Measurements from ENCODE around the gene CACNA1H.
A peak's percentile ranks its signal among the peaks of the same experiment; 100 is the strongest.
"Not testable (repeated sequence)": the region's sequence is repeated elsewhere in the genome, so short reads cannot be mapped to it uniquely, and the experiment has no call there.

Gene CACNA1H

DNA sequence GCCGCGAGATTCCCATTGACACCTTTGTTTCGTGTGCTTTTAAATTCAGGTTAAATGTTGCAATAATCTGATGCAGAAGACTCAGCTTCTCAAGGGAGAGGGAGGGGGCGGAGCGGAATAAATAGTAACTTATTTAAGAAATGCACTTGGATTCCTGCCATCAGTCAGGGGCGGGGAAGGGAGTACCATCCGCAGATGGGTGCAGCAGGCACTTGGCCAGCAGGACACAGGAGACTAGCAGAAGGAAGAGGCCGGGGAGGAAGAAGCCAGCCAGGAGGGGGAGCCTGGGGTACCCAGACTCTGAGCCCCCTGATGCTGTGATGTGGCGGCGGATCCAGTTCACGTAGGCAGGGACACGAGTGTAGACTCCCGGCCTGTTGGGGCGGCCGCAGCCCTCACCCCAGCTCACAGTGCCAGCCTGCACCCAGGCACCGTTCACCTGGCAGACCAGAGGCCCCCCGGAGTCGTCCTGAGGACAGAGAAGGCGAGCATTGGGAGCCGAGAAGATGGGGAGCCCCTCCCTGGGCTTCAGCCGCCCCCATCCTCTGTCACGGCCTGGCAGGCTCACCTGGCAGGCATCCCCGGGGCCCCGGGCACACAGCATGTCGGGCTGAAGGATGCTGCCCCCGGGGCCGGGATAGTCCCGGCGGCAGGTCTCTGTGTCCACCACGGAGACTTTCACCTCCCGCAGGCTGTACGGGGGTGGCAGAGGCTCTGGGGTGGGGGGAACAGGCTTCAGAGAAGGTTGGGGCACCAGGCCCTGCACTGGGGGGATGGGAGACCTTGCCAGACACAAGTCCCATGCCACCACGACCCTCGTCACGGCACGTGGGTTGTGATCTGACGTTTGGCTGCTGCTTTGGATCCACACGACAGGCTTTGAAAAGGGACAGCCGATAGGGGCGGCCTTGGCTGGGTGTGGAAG, 69.0 kb downstream of the CACNA1H start:
- peak in 14 of 58 donors; percentile 3 to 43 (median 26) for DNase-seq

DNA sequence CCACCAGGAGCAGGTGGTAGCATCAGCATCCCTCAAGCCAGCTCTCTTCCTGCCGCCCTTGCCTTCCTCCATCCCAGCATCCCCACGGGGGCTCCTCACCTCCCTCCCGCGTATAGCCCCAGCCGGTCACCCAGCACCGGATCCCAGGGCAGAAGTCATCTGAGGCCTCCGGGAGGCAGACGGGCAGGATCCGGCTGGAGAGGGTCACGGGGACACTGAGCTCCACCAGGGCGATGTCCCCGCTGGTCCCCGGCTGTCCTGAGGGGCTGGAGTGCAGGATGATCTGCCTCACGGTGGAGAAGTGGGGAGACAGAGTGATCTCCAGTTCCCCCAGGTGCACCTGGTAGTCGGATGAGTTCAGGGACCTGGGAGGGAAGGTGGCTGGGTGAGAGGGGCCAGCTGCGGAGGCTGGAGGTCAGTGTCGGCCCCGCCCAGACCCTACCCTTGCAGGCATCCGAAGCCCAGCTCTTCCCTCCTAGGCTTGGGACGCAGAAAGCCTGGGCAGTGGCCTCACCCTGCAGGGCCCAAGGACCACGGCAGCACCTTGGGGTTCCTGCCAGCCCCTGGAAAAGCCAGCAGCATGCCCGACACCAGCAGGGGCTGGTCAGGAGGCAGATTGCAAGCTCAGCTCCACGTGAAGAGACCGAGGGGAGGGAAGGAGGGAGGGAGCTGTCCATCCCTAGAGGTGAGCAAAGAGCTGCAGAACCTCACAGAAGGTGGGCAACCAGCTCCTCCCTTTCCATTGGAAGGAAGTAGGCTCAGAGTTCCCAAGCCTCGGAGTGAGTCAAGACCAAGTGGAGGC, 69.8 kb downstream of the CACNA1H start:
- DNase-seq, result no peak

DNA sequence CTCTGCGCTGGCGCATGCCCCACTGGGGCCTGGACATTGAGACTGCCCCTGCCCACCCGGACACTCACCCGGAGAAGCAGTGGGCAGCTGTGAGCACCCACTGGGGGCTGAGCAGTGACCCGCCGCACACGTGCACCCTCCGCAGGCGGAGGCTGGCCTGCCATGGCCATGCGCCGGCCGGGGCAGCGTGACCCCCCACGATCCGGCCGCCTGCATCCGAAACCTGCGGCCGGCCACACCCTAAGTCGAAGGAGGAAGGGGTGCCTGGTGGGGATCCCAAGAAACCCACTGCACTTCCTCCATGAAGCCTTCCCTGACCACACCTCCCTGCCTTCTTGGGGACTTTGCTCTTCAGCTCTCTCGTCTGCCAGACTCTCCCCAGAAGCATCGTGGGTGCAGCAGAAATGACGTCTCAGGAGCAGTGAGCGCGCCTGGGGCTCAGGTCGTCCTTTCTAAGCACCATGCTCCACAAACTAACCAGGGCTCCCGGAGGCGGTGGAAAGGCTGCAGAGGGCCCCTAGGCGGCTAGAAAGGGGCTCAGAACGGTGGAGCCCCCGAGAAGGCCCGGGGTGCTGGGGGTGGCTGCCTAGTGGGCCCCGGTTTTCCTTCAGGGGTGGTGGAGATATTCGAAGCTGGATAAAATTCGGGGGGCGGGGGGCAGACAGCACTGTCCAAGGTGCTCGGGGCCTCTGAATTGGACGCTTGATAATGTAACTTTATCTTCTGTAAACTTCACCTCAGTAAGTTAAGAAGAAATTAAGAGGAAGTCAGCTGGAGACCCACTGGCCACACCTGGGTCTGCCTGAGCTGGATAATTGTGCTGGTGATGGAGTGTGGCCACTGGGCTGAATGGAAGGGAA, 70.7 kb downstream of the CACNA1H start:
- DNase-seq, result no peak

DNA sequence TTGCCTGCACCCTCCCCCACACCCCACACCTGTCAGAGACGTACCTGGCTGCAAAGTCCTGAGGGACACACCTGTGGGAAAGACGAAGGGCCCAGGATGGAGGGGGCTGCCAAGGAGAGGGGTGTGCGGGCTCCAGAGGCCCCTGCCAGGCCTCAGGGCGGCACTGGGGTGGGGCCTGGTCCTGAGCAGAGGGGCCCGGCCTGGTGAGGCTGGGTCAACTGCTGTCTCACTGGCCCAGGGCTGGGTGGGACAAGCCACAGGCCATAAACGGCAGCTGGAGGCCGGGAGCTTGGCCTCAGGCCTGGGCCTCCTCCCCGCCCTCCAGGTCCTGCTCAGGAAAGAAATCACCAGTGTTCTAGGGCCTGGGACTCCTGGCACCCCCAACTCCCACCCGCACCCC, 71.7 kb downstream of the CACNA1H start:
- DNase-seq, result no peak

DNA sequence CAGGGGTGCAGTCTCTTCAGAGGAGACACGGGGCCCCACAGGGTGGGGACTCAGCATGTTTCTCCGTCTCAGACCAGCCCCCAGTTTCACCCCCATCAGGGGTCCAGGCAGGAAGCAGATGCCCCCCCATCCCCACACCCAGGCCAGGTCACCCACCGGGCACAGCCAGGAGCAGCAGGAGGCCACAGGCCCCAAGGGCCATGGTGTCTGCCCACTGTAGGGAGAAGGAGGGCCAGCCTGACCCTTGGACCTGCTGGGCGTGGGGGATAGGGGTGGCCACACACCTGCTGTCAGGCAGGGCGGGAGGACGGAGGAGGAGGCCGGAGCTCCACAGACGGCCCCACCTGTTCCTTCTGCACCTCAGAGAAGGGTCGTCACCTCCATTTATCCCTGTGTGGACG, 72.1 kb downstream of the CACNA1H start, which contains the start of gene TPSG1:
Gene TPSG1 (minus strand): TSS at position 218 of the 401 bp plus-strand sequence. CDS start 16 bp downstream, at position 202.
- DNase-seq, result no peak

DNA sequence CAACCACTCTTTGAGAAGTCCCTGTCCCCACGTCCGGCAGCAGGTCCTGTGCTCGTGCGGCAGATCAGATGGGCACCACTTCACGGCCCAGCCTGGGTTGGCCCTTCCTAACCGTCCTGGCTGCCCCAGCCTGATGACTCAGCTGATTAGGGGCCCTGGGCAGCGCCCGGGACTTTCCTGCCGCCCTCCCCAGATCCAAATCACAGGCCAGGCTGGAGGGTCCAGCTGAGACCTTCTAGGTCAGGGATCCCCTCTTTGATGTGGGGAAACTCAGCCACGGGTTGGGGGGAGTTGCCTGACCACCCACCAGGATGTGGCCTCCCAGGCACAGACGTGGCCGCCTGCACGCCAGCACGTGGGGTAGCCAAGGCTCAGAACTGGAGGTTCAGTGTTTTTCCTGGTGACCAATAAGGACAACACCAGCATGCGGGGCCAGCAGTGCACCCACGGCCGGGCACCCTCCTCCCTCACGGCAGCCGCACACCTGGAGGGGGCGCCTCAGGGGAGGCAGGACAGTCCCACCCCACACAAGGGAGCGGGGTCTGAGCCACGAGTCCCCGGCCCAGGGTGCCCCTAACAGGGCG, 72.9 kb downstream of the CACNA1H start:
- not testable (repeated sequence) for DNase-seq

DNA sequence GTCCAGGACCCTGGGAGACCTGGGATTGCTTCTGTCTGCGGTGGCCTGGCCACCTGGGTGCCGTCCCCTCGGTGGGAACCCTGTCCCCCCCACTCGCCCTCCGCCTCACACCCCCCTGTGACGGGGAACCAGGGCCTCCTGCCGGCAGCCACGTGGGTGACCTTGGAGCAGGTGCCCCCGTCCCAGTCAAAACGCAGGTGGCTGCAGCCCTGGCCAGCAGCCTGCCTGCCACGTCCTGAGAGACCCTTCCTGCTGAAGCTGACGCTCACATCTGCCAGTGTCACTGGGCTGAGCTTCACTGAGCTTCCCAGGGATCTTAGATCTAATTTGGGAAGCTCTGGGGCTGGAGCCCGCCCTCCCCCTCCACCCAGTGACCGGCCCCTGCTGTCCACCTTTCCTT, 73.8 kb downstream of the CACNA1H start:
- DNase-seq, result not testable (repeated sequence)

DNA sequence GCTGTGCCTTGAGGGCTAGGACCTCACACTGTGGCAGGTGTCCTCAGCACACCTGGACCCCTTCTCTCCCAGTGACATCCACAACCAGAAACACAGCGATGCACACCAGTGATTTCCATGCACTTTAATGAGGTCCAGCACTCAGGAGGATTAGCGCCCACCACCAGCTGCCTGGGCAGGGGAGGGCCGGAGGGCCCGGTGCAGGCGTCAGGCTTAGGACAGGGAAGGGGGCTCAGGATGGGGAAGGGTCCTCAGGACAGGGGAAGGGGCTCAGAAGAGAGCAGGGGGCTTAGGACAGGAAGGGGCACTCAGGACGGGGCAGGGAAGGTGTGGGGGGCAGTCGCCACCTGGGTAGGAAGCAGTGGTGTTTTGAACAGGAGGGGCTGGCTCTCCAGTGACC, 75.3 kb downstream of the CACNA1H start:
- DNase-seq, result not testable (repeated sequence)

DNA sequence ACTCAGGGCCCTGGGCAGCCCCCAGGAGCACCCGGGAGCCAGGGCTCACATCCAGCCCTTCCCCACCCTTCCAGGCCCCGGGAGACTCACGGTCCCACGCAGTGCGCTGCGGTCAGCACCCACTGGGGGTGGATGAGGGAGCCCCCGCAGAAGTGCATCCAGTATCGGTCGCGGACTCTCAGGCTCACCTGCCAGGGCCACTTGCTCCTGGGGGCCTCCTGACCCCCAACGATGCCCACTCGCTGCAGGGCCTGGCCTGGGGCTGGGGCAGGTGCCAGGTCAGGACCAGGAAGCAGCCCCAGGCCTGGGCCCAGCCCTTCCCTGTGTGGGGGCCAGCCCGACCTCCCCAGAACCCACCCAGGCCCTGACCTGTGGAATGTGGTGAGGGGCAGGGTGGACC, 76.6 kb downstream of the CACNA1H start:
- not testable (repeated sequence) for DNase-seq

DNA sequence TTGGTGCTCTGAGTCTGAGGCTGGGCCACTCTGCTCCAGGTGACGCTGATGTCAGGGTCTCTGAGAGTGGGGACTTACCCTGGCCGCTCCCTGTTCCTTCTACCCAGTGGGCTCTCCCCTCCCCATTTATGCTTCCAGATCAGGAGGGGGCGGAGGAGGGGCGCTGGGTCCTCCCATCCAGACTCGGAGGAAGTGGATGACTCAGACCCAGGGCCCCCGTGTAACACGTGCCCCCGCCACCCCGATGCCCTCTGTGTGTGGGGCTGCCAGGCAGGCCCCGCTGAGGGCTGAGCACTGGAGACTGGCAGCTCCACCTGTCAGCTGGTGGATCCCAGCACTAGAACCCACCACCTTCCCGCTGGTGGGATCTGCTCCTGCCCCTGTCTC, 77.2 kb downstream of the CACNA1H start, which contains the start of gene TPSB2:
Gene TPSB2 (minus strand): TSS at position 101 of the 387 bp plus-strand sequence. CDS start 233 bp downstream, outside the sequence.
- not testable (repeated sequence) for DNase-seq

DNA sequence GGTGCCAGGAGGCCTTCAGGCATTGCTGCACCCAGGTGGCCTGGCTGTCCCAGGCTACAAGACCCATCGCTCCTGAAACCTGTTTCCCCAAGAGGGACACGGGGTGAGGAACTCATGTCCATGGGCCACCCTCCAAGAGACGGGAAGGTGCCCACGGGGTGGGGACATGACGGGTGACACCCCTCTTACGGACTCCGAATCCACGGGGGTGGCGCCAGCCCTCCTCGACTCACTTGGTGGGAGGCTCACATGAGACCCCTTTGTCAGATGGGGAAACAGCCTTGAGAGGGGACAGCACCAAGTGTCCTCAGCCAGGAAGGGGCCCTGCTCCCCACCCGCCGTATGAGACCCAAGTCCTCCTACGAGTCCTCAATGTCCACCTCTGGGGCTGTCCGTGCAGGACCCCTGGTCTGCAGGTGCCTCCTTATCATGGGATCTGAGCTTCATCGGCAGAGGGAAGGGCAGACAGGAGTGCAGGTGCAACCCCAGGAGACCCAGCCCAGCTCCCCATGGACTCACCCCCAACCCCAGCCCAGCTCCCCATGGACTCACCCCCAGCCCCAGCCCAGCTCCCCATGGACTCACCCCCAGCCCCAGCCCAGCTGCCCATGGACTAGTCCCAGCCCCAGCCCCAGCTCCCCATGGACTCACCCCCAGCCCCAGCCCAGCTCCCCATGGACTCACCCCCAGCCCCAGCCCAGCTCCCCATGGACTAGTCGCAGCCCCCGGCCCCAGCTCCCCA, 77.7 kb downstream of the CACNA1H start:
- DNase-seq, result not testable (repeated sequence)

DNA sequence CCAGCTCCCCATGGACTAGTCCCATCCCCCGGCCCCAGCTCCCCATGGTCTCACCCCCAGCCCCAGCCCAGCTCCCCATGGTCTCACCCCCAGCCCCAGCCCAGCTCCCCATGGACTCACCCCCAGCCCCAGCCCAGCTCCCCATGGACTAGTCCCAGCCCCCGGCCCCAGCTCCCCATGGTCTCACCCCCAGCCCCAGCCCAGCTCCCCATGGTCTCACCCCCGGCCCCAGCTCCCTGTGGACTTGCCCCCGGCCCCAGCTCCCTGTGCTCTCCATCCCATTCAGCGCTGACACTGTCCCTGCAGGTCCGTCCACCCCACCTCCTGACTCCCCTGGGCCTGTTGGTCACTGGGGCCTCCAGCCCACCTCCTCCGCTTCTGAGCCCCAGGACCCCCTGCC, 78.4 kb downstream of the CACNA1H start:
- DNase-seq, result not testable (repeated sequence)

DNA sequence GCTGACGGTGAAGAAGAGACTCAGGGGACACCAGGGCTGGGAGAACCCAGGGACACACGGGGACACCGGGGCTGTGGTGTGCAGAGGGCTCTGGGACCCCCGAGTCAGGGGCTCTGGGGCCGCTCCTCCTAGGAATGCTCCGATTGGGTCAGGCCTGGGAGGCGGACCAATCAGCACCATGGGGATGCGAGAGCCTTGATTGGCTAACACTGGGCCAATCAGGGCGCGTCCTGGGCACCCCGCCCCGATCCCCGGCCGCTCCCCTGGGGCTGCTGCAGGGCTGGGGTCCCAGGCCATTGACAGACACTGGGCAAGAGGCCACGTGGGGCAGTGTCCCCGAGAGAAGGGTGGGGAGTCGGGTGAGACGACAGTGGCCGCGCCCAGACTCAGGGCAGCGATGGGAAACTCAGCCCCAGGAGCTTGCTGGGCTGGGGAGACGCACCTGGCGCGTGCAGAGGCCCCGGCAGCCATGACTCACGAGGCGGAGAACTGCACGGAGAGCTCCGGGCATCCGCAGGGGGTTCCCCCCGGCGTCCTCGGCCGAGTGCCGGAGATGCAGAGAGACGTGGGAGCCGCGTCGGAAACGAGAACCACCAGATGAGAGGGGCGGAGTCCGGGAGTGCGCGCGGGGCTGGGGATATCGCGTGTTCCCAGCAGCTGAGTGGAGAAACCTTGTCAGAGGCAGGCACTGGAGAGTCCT, 79.3 kb downstream of the CACNA1H start:
- DNase-seq, result not testable (repeated sequence)

DNA sequence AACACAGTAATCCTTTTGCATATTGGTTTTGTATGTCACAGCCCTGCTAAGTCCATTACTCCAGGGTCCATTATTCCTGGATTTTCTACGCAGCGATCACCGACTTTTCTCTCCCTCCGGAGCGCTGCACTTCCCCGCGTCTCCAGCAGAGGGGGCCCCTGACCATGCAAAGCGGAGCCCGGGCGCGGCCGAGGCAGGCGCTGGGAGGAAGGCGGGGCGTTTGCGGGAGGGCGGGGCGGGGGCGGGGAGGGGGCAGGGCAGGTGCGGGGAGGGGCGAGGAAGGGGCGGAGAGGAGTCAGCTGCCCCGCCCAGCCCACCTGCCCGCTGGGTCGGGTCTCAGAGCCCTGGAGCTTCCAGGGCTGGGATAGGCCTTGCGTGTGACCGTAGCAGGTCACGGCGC, 83.8 kb downstream of the CACNA1H start:
- DNase-seq, result not testable (repeated sequence)

DNA sequence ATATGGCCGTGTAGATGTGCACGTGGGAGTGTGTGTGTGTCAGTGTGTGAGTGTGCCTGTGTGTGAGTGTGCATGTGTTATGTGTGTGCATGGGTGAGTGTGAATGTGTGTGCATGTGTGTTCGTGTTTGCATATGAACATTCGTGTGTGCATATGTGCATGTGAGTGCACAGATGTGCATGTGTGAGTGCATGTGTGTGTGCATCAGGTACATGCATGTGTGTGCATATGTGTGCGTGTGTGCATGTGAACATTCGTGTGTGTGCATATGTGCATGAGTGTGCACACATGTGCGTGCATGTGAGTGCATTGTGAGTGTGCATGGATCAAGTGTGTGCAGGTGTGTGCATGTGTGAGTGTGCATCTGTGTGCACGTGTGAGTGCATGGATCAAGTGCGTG, 85.1 kb downstream of the CACNA1H start:
- DNase-seq, result no peak

DNA sequence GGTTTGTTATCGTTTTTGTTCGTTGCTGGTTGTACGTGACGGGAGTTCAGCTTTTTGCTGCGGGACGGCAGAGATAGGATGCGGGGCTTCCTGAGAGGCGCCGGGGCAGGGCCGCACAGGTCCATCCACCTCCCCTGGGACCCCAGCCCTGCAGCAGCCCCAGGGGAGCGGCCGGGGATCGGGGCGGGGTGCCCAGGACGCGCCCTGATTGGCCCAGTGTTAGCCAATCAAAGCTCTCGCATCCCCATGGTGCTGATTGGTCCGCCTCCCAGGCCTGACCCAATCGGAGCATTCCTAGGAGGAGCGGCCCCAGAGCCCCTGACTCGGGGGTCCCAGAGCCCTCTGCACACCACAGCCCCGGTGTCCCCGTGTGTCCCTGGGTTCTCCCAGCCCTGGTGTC, 86.0 kb downstream of the CACNA1H start:
- peak in 4 of 58 donors; percentile 2 to 33 (median 6) for DNase-seq

DNA sequence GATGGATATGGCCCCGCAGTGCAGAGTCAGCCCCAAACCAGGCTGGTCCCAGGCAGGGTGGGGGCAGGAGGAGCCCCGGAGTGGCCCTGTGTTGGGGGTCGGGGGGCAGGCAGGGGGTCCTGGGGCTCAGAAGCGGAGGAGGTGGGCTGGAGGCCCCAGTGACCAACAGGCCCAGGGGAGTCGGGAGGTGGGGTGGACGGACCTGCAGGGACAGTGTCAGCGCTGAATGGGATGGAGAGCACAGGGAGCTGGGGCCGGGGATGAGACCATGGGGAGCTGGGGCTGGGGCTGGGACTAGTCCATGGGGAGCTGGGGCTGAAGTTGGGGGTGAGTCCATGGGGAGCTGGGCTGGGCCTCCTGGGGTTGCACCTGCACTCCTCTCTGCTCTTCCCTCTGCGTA, 86.7 kb downstream of the CACNA1H start:
- DNase-seq, result not testable (repeated sequence)

DNA sequence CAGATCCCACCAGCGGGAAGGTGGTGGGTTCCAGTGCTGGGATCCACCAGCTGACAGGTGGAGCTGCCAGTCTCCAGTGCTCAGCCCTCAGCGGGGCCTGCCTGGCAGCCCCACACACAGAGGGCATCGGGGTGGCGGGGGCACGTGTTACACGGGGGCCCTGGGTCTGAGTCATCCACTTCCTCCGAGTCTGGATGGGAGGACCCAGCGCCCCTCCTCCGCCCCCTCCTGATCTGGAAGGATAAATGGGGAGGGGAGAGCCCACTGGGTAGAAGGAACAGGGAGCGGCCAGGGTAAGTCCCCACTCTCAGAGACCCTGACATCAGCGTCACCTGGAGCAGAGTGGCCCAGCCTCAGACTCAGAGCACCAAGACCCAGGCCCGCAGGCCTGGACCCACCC, 87.5 kb downstream of the CACNA1H start, which contains the start of gene TPSAB1:
Gene TPSAB1 (plus strand): TSS at position 270 of the 400 bp plus-strand sequence. CDS start 234 bp downstream, outside the sequence.
- DNase-seq, result not testable (repeated sequence)

DNA sequence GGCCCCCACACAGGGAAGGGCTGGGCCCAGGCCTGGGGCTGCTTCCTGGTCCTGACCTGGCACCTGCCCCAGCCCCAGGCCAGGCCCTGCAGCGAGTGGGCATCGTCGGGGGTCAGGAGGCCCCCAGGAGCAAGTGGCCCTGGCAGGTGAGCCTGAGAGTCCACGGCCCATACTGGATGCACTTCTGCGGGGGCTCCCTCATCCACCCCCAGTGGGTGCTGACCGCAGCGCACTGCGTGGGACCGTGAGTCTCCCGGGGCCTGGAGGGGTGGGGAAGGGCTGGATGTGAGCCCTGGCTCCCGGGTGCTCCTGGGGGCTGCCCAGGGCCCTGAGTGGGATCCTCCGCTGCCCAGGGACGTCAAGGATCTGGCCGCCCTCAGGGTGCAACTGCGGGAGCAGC, 88.2 kb downstream of the CACNA1H start:
- not testable (repeated sequence) for DNase-seq

Measured in anterior cingulate cortex (tissue), 58 donors.